WTC11 (cell line): ENCODE measurements around the gene SHANK2. TPM values are rescaled to one million over a fixed set of nuclear protein-coding genes. Genes with fewer than 3 reads are reported as not detected.

Experiments
- ATAC-seq: fragments of 200-7000 bp; cut with Tn5 transposase; 2 replicates; pipeline ENCODE4 v1.10.0; 2021; ENCODE audit warnings: mild to moderate bottlenecking, moderate library complexity
- CTCF ChIA-PET: fragments of 300-600 bp; sonication (Branson Sonifier 250); formaldehyde crosslinking; loops from one replicate; lab custom pipeline; 2021; ENCODE audit warnings: antibody characterized with exemption; lab: Charles Lee
- POLR2A ChIA-PET: fragments of 350-600 bp; sonication (Branson Sonifier 250); formaldehyde crosslinking; loops from one replicate; lab custom pipeline; 2021; ENCODE audit warnings: antibody characterized with exemption; lab: Charles Lee
- DNase-seq: peaks from one replicate; pipeline ENCODE4 v3.0.0; 2021; ENCODE audit warnings: low spot score
- H3K27ac Mint-ChIP-seq: 2 replicates; pipeline ENCODE4 v1.8.0; 2021; ENCODE audit warnings: mixed read lengths
- H3K27me3 Mint-ChIP-seq: 2 replicates; pipeline ENCODE4 v1.8.0; 2021; ENCODE audit warnings: low read depth, mild to moderate bottlenecking, moderate library complexity, mixed read lengths
- H3K36me3 Mint-ChIP-seq: 2 replicates; pipeline ENCODE4 v1.8.0; 2021; ENCODE audit warnings: mixed read lengths
- H3K4me1 Mint-ChIP-seq: 2 replicates; pipeline ENCODE4 v1.8.0; 2022; ENCODE audit warnings: mixed read lengths
- H3K4me3 Mint-ChIP-seq: 2 replicates; pipeline ENCODE4 v1.8.0; 2021; ENCODE audit warnings: mild to moderate bottlenecking, moderate library complexity, mixed read lengths
- H3K9me3 Mint-ChIP-seq: 2 replicates; pipeline ENCODE4 v1.8.0; 2021; ENCODE audit warnings: mixed read lengths
- EMX1 ChIP-seq: fragments of 250-450 bp; sonication (Bioruptor Pico); IDR thresholded peaks from 2 replicates; pipeline ENCODE4 v1.8.0; 2021; ENCODE audit warnings: mild to moderate bottlenecking
- ETV6 ChIP-seq: sonication (generic); formaldehyde crosslinking; IDR thresholded peaks from 2 replicates; pipeline ENCODE4 v1.8.1; 2022; ENCODE audit warnings: mild to moderate bottlenecking, missing genetic modification reagents
- GABPB1 ChIP-seq: sonication (generic); formaldehyde crosslinking; IDR thresholded peaks from 2 replicates; pipeline ENCODE4 v1.8.1; 2023; ENCODE audit warnings: mild to moderate bottlenecking, missing genetic modification reagents
- HMGA2 ChIP-seq: fragments of 250-450 bp; sonication (Bioruptor Pico); IDR thresholded peaks from 2 replicates; pipeline ENCODE4 v1.4.0; 2021; ENCODE audit warnings: mild to moderate bottlenecking, moderate library complexity
- IRF2 ChIP-seq: sonication (generic); formaldehyde crosslinking; IDR thresholded peaks from 2 replicates; pipeline ENCODE4 v1.8.0; 2022; ENCODE audit warnings: low read depth, missing genetic modification reagents, borderline replicate concordance
- RORB ChIP-seq: fragments of 250-450 bp; sonication (Bioruptor Pico); IDR thresholded peaks from 2 replicates; pipeline ENCODE4 v1.9.0; 2021; ENCODE audit warnings: mild to moderate bottlenecking
- SMAD4 ChIP-seq: sonication (generic); formaldehyde crosslinking; IDR thresholded peaks from 2 replicates; pipeline ENCODE4 v1.8.0; 2022; ENCODE audit warnings: mild to moderate bottlenecking, missing genetic modification reagents
- ZNF138 ChIP-seq: sonication (generic); formaldehyde crosslinking; conservative IDR thresholded peaks from 2 replicates; pipeline ENCODE4 v1.8.1; 2022; ENCODE audit warnings: mild to moderate bottlenecking, moderate library complexity, missing genetic modification reagents
- ZNF232 ChIP-seq: sonication (generic); formaldehyde crosslinking; IDR thresholded peaks from 2 replicates; pipeline ENCODE4 v1.8.0; 2022; ENCODE audit warnings: mild to moderate bottlenecking, missing genetic modification reagents
- total RNA-seq: library from RNA; stranded (reverse); gene quantifications from 3 replicates; pipeline ENCODE4 v1.2.3, GENCODE V29; 2021
- TF ChIP-seq, protein P1 (sequence below): sonication (generic); formaldehyde crosslinking; IDR thresholded peaks from 2 replicates; pipeline ENCODE4 v1.8.1; 2022; ENCODE audit warnings: mild to moderate bottlenecking, moderate library complexity, missing genetic modification reagents
- TF ChIP-seq, protein P2 (sequence below): sonication (generic); formaldehyde crosslinking; IDR thresholded peaks from 2 replicates; pipeline ENCODE4 v1.8.1; 2022; ENCODE audit warnings: mild to moderate bottlenecking, missing genetic modification reagents, moderate library complexity, borderline replicate concordance
- TF ChIP-seq, protein P3 (sequence below): sonication (generic); formaldehyde crosslinking; IDR thresholded peaks from 2 replicates; pipeline ENCODE4 v1.8.1; 2023; ENCODE audit warnings: mild to moderate bottlenecking, moderate library complexity, missing genetic modification reagents
- TF ChIP-seq, protein P4 (sequence below): sonication (generic); formaldehyde crosslinking; IDR thresholded peaks from 2 replicates; pipeline ENCODE4 v1.8.0; 2022; ENCODE audit warnings: missing genetic modification reagents
- TF ChIP-seq, protein P5 (sequence below): sonication (generic); formaldehyde crosslinking; IDR thresholded peaks from 2 replicates; pipeline ENCODE4 v1.8.1; 2023; ENCODE audit warnings: mild to moderate bottlenecking, missing genetic modification reagents

The SHANK2 gene
- total RNA-seq, 1 experiment from 2014 or later: 64.8 TPM

DNA sequence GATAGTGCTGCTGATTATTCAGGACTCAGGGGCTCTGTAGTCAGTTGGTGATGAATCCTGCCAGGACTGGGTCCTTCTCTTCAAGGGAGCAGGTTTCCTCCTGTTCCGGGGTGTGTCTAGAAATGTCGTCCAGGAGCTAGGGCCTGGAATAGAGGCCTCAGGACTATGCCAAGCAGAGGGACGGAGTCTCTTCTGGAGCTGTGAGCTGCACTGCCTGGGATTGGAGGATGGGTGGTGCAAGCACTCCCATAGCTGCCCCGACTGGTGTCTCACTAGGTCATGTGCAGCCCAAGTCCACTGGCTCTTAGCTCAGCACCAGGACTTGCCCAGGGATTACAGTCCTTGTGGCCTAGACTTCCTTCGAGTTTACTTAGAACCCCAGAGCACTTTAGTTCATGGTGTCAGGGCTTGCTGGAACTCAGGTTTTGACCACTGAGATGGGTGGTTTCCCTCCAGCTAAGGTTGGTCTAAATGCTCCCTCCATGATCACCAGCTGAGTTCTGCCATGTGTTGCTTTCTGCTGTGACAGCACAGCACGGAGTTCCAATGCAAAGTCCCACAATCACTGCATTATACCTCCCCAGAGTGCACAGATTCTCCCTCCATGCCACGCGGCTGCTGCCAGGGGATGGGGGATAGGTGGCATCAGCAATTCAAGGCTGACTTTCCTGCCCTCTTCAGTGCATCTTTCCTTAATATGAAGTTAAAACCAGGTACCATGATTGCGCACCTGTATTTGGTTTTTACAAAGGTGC, 42.6 kb upstream of the SHANK2 start (continued):
- TF ChIP-seq ZNF138 (CRISPR knock-in tag): no peak
- TF ChIP-seq GABPB1 (CRISPR knock-in tag): no peak
- TF ChIP-seq, protein P1, sequence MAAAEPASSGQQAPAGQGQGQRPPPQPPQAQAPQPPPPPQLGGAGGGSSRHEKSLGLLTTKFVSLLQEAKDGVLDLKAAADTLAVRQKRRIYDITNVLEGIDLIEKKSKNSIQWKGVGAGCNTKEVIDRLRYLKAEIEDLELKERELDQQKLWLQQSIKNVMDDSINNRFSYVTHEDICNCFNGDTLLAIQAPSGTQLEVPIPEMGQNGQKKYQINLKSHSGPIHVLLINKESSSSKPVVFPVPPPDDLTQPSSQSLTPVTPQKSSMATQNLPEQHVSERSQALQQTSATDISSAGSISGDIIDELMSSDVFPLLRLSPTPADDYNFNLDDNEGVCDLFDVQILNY (CRISPR knock-in tag): no peak
- TF ChIP-seq, protein P2, sequence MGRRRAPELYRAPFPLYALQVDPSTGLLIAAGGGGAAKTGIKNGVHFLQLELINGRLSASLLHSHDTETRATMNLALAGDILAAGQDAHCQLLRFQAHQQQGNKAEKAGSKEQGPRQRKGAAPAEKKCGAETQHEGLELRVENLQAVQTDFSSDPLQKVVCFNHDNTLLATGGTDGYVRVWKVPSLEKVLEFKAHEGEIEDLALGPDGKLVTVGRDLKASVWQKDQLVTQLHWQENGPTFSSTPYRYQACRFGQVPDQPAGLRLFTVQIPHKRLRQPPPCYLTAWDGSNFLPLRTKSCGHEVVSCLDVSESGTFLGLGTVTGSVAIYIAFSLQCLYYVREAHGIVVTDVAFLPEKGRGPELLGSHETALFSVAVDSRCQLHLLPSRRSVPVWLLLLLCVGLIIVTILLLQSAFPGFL (CRISPR knock-in tag): no peak
- TF ChIP-seq, all 79 proteins: peak for 0

DNA sequence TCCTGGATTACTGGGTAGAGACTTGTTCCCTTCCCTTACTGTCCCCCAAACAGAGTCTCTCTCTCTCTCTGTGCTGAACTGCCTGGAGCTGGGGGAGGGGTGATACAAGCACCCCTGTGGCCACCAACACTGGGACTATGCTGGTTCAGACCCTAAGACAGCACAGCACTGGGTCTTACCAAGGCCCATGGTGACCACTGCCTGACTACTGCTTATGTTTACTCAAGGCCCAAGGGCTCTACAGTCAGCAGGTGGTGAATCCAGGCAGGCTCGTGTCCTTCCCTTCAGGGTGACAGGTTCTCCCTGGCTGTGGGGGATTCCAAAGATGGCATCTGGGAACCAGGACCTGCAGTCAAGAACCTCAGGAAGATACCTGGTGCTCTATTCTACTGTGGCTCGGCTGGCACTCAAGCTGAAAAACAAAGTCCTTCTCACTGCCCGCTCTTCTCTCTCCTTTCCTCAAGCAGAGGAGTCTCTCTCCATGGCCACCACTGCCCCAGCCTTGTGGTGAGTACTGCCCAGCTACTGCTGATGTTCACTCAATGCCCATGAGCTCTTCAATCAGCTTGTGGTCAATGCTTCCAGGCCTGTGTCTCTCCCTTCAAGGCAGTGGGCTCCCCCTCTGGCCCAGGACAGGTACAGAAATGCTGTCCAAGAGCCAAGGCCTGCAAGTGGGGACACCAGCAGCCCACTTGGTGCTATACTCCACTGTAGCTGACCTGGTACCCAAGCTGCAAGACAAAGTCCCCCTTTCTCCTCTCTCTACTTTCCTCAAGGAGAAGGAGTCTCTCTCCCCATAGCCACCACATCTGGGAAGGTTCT, 41.8 kb upstream of the SHANK2 start:
- Mint-ChIP-seq H3K27ac (no peak overlapping the region), H3K27me3 (peaks cover 15% of the 10 kb centered on the region), H3K36me3 (peaks cover 14% of the 10 kb centered on the region), H3K4me3 (no peak overlapping the region), H3K4me1 (no peaks in the 10 kb centered on the region), H3K9me3 (peaks cover 62% of the 10 kb centered on the region)
- ATAC-seq: no peak
- ChIA-PET POLR2A (no interaction called here), CTCF (interaction anchor here (1.3 kb wide), 1 partner anchor 43 kb away, joined by 3 read pairs; no protein-coding TSS in a partner anchor)
- no peak for DNase-seq
- TF ChIP-seq SMAD4 (CRISPR knock-in tag) (no peak), ETV6 (CRISPR knock-in tag) (no peak), ZNF232 (no peak), IRF2 (no peak), RORB (CRISPR knock-in tag) (no peak), EMX1 (no peak), HMGA2 (CRISPR knock-in tag) (no peak)
- TF ChIP-seq, protein P3, sequence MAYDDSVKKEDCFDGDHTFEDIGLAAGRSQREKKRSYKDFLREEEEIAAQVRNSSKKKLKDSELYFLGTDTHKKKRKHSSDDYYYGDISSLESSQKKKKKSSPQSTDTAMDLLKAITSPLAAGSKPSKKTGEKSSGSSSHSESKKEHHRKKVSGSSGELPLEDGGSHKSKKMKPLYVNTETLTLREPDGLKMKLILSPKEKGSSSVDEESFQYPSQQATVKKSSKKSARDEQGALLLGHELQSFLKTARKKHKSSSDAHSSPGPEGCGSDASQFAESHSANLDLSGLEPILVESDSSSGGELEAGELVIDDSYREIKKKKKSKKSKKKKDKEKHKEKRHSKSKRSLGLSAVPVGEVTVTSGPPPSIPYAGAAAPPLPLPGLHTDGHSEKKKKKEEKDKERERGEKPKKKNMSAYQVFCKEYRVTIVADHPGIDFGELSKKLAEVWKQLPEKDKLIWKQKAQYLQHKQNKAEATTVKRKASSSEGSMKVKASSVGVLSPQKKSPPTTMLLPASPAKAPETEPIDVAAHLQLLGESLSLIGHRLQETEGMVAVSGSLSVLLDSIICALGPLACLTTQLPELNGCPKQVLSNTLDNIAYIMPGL (CRISPR knock-in tag): no peak
- TF ChIP-seq, protein P4, sequence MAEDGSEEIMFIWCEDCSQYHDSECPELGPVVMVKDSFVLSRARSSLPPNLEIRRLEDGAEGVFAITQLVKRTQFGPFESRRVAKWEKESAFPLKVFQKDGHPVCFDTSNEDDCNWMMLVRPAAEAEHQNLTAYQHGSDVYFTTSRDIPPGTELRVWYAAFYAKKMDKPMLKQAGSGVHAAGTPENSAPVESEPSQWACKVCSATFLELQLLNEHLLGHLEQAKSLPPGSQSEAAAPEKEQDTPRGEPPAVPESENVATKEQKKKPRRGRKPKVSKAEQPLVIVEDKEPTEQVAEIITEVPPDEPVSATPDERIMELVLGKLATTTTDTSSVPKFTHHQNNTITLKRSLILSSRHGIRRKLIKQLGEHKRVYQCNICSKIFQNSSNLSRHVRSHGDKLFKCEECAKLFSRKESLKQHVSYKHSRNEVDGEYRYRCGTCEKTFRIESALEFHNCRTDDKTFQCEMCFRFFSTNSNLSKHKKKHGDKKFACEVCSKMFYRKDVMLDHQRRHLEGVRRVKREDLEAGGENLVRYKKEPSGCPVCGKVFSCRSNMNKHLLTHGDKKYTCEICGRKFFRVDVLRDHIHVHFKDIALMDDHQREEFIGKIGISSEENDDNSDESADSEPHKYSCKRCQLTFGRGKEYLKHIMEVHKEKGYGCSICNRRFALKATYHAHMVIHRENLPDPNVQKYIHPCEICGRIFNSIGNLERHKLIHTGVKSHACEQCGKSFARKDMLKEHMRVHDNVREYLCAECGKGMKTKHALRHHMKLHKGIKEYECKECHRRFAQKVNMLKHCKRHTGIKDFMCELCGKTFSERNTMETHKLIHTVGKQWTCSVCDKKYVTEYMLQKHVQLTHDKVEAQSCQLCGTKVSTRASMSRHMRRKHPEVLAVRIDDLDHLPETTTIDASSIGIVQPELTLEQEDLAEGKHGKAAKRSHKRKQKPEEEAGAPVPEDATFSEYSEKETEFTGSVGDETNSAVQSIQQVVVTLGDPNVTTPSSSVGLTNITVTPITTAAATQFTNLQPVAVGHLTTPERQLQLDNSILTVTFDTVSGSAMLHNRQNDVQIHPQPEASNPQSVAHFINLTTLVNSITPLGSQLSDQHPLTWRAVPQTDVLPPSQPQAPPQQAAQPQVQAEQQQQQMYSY (CRISPR knock-in tag): no peak
- TF ChIP-seq, protein P5, sequence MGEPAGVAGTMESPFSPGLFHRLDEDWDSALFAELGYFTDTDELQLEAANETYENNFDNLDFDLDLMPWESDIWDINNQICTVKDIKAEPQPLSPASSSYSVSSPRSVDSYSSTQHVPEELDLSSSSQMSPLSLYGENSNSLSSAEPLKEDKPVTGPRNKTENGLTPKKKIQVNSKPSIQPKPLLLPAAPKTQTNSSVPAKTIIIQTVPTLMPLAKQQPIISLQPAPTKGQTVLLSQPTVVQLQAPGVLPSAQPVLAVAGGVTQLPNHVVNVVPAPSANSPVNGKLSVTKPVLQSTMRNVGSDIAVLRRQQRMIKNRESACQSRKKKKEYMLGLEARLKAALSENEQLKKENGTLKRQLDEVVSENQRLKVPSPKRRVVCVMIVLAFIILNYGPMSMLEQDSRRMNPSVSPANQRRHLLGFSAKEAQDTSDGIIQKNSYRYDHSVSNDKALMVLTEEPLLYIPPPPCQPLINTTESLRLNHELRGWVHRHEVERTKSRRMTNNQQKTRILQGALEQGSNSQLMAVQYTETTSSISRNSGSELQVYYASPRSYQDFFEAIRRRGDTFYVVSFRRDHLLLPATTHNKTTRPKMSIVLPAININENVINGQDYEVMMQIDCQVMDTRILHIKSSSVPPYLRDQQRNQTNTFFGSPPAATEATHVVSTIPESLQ: no peak
